CD14-positive monocyte (primary cell): ENCODE data around the gene PLOD1. TPM values are rescaled to one million over a fixed set of nuclear protein-coding genes. Genes with fewer than 3 reads are reported as not detected.

ENCODE experiments used
- DNase-seq, 3 donors: peaks; one replicate each; pipeline ENCODE4 v3.0.0-alpha.2; 2011 to 2022
- H2AFZ ChIP-seq: 2 replicates; pipeline ENCODE4 v1.6.0; 2012; ENCODE audit warnings: mild to moderate bottlenecking, low read depth, low read length, inconsistent platforms; ENCODE audit not compliant: insufficient read depth, poor library complexity, severe bottlenecking
- H3K27ac ChIP-seq, 2 donors: 1 replicate in 1 of 2; 2 replicates in 1 of 2; pipeline ENCODE4 v1.5.1; 2012 to 2013; ENCODE audit warnings: low read length in 2 of 2, control low read depth in 1 of 2, inconsistent platforms in 1 of 2, low read depth in 1 of 2, mild to moderate bottlenecking in 1 of 2
- H3K27me3 ChIP-seq, 2 donors: one replicate each; pipeline versions ENCODE4 v1.6.0 to v1.6.1; 2011 to 2013; ENCODE audit warnings: low read length in 2 of 2; ENCODE audit not compliant: control insufficient read depth in 2 of 2, insufficient read depth in 2 of 2
- H3K36me3 ChIP-seq, 2 donors: replicated peaks in 1 of 2; 1 replicate in 1 of 2; 2 replicates in 1 of 2; pipeline versions ENCODE4 v1.5.1 to v1.6.1; 2012 to 2013; ENCODE audit warnings: low read length in 2 of 2, control low read depth in 1 of 2, inconsistent platforms in 1 of 2, mild to moderate bottlenecking in 1 of 2; ENCODE audit not compliant: insufficient read depth in 2 of 2, control insufficient read depth in 1 of 2
- H3K4me1 ChIP-seq, 2 donors: 1 replicate in 1 of 2; 2 replicates in 1 of 2; pipeline versions ENCODE4 v1.5.1 to v1.6.1; 2012 to 2013; ENCODE audit warnings: low read length in 2 of 2, control low read depth in 1 of 2, inconsistent platforms in 1 of 2, mild to moderate bottlenecking in 1 of 2, moderate library complexity in 1 of 2; ENCODE audit not compliant: insufficient read depth in 2 of 2, control insufficient read depth in 1 of 2
- H3K4me2 ChIP-seq: replicated peaks from 2 replicates; pipeline ENCODE3; 2012; ENCODE audit warnings: low read length, moderate library complexity, mild to moderate bottlenecking; ENCODE audit not compliant: poor library complexity, severe bottlenecking; ENCODE audit errors: extremely low read depth
- H3K4me3 ChIP-seq, 3 experiments: fragments of 200-600 bp in 1 of 3; sonication (generic) in 1 of 3; replicated peaks in 1 of 3; 1 replicate in 2 of 3; 2 replicates in 1 of 3; pipeline ENCODE4 v1.5.1; 2011 to 2013; ENCODE audit warnings: low read length in 3 of 3, mild to moderate bottlenecking in 3 of 3, control low read depth in 2 of 3, low read depth in 2 of 3, inconsistent platforms in 1 of 3, moderate library complexity in 1 of 3
- H3K79me2 ChIP-seq: 2 replicates; pipeline ENCODE4 v1.6.0; 2012; ENCODE audit warnings: mild to moderate bottlenecking, control low read depth, inconsistent platforms, low read length, moderate library complexity; ENCODE audit not compliant: insufficient read depth
- H3K9ac ChIP-seq: 2 replicates; pipeline ENCODE4 v1.6.0; 2017; ENCODE audit warnings: low read length, mild to moderate bottlenecking; ENCODE audit not compliant: insufficient read depth, poor library complexity, severe bottlenecking
- H3K9me3 ChIP-seq, 2 donors: replicated peaks in 1 of 2; 1 replicate in 1 of 2; 2 replicates in 1 of 2; pipeline versions ENCODE4 v1.5.1 to v1.6.1; 2012 to 2013; ENCODE audit warnings: low read length in 2 of 2, control low read depth in 1 of 2; ENCODE audit not compliant: control insufficient read depth in 1 of 2, insufficient read depth in 1 of 2
- H4K20me1 ChIP-seq: 2 replicates; pipeline ENCODE4 v1.6.0; 2012; ENCODE audit warnings: mild to moderate bottlenecking, low read length, control low read depth, moderate library complexity; ENCODE audit not compliant: insufficient read depth
- H3K27ac Mint-ChIP-seq, 7 donors: one replicate each; pipeline ENCODE4 v1.8.0; 2020; ENCODE audit warnings: mild to moderate bottlenecking in 7 of 7, mixed read lengths in 7 of 7, moderate library complexity in 6 of 7, inconsistent platforms in 2 of 7
- H3K27me3 Mint-ChIP-seq, 3 donors: one replicate each; pipeline ENCODE4 v1.8.0; 2021 to 2022; ENCODE audit warnings: low read depth in 3 of 3, mild to moderate bottlenecking in 3 of 3, mixed read lengths in 3 of 3, moderate library complexity in 3 of 3, inconsistent platforms in 1 of 3
- H3K36me3 Mint-ChIP-seq, 2 donors: one replicate each; pipeline ENCODE4 v1.8.0; 2020; ENCODE audit warnings: mixed read lengths in 2 of 2, inconsistent platforms in 1 of 2, mild to moderate bottlenecking in 1 of 2
- H3K4me1 Mint-ChIP-seq: one replicate; pipeline ENCODE4 v1.8.0; 2020; ENCODE audit warnings: mild to moderate bottlenecking, mixed read lengths
- H3K4me3 Mint-ChIP-seq, 2 donors: one replicate each; pipeline ENCODE4 v1.8.0; 2020; ENCODE audit warnings: mild to moderate bottlenecking in 2 of 2, mixed read lengths in 2 of 2, moderate library complexity in 1 of 2
- H3K9me3 Mint-ChIP-seq, 7 donors: one replicate each; pipeline ENCODE4 v1.8.0; 2020 to 2022; ENCODE audit warnings: mixed read lengths in 7 of 7, mild to moderate bottlenecking in 6 of 7, moderate library complexity in 6 of 7, inconsistent platforms in 2 of 7
- WGBS: methylation state at CpG from one replicate; pipeline ENCODE4 v1.1.5; 2013; ENCODE audit warnings: missing lambda C conversion rate; ENCODE audit not compliant: insufficient coverage; 5-methylcytosine and 5-hydroxymethylcytosine counted together
- intact Hi-C, 2 donors: fragments of 100-400 bp; cut with micrococcal nuclease; formaldehyde crosslinking; loops; one replicate each; pipeline versions ENCODE4 v1.15.0 to v1.15.1; 2023
- polyA plus RNA-seq, 3 donors: library from polyadenylated mRNA; depleted of rRNA in 1 of 3; unstranded in 2 of 3; stranded (reverse) in 1 of 3; fragments of 300-500 nt in 2 of 3; fragments of >200 nt in 1 of 3; fragmentation: Illumina TruSeq in 2 of 3; gene quantifications; 1 replicate in 2 of 3; 2 replicates in 1 of 3; pipeline ENCODE4 v1.2.3, GENCODE V29; 2012 to 2021
- TF ChIP-seq, protein P1 (sequence below): fragments of 200-600 bp; IDR thresholded peaks from one replicate; pipeline ENCODE4 v1.8.0; 2022; ENCODE audit warnings: antibody characterized with exemption, mild to moderate bottlenecking

Gene PLOD1
- polyA plus RNA-seq, 3 donors: 44.5 to 53.4 (median 53.1) TPM

DNA sequence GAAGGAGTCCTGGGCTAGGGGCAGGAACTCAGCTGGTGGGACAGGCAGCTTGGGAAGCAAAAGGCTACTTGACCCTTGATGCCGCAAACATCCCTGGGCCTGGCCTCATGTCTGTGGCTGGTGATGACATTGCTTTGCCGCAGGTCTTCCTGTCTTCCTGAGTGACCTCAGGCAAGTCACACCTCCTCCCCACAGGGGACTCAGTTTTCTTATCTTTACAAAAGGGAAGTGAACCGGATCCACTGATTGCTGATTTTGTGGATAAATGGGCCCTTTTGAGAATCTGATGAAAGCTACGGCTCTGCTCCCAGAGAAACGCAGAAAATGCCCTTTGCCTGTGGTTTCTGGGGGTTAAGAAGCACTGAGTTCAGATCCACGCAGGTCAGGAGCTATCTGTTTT, 20.7 kb downstream of the PLOD1 start:
- Mint-ChIP-seq H3K4me1 (peaks cover 3% of the 10 kb centered on the region), H3K27ac (peak overlapping the region in 1 of 7 donors; percentile 42), H3K27me3 (no peaks in the 10 kb centered on the region), H3K9me3 (no peaks in the 10 kb centered on the region), H3K36me3 (peaks cover 57 to 83% of the 10 kb centered on the region in 2 donors), H3K4me3 (no peak overlapping the region)
- no peak for DNase-seq
- WGBS: 80% methylated on average over 5 of the region's 6 CpGs
- Histone ChIP-seq H4K20me1 (no peaks in the 10 kb centered on the region), H3K79me2 (no peaks in the 10 kb centered on the region), H3K27me3 (no peaks in the 10 kb centered on the region), H3K4me2 (no peak overlapping the region), H3K4me1 (peaks cover 2 to 3% of the 10 kb centered on the region in 2 donors), H3K36me3 (peaks cover 47 to 69% of the 10 kb centered on the region in 2 donors), H2AFZ (no peak overlapping the region), H3K4me3 (no peak overlapping the region), H3K9me3 (no peaks in the 10 kb centered on the region), H3K9ac (no peak overlapping the region), H3K27ac (no peak overlapping the region)
- intact Hi-C loops: no loop called here
- TF ChIP-seq, protein P1, sequence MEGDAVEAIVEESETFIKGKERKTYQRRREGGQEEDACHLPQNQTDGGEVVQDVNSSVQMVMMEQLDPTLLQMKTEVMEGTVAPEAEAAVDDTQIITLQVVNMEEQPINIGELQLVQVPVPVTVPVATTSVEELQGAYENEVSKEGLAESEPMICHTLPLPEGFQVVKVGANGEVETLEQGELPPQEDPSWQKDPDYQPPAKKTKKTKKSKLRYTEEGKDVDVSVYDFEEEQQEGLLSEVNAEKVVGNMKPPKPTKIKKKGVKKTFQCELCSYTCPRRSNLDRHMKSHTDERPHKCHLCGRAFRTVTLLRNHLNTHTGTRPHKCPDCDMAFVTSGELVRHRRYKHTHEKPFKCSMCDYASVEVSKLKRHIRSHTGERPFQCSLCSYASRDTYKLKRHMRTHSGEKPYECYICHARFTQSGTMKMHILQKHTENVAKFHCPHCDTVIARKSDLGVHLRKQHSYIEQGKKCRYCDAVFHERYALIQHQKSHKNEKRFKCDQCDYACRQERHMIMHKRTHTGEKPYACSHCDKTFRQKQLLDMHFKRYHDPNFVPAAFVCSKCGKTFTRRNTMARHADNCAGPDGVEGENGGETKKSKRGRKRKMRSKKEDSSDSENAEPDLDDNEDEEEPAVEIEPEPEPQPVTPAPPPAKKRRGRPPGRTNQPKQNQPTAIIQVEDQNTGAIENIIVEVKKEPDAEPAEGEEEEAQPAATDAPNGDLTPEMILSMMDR: no peak

DNA sequence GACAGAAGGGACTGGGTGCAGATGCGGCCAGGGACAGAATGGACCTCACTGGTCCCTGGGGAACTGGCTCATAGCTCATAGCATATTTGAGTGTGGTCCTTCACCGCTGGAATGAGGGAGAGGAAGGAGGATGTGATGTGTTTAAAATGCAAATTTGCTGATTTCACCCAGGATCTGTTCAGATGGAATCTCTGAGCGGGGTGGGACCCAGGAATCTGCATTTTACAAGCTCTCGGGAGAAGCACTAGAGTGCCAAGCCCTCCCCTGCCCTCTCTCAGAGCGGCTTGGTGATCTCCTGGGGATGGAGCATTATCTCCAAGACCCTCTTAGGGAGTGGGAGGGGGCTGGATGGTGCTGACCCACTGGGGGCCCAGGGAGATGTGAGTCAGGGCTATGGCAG, 22.9 kb downstream of the PLOD1 start:
- Histone ChIP-seq H3K9me3 (no peaks in the 10 kb centered on the region), H3K27me3 (no peaks in the 10 kb centered on the region), H2AFZ (no peak overlapping the region), H4K20me1 (no peaks in the 10 kb centered on the region), H3K27ac (no peak overlapping the region), H3K4me2 (no peak overlapping the region), H3K36me3 (peaks cover 39 to 52% of the 10 kb centered on the region in 2 donors), H3K9ac (no peak overlapping the region), H3K4me3 (no peak overlapping the region), H3K4me1 (peaks cover 21% of the 10 kb centered on the region in 2 donors), H3K79me2 (no peaks in the 10 kb centered on the region)
- Mint-ChIP-seq H3K27ac (peak overlapping the region in 1 of 7 donors; percentile 3), H3K4me3 (no peak overlapping the region), H3K9me3 (no peaks in the 10 kb centered on the region), H3K27me3 (no peaks in the 10 kb centered on the region), H3K36me3 (peaks cover 42 to 72% of the 10 kb centered on the region in 2 donors), H3K4me1 (peaks cover 16% of the 10 kb centered on the region)
- WGBS: 100% methylated on average over 3 of the region's 5 CpGs
- DNase-seq: no peak
- TF ChIP-seq, protein P1: no peak
- intact Hi-C loops: no loop called here
